Natural killer cell treated with Interleukin-12 subunit alpha and Interleukin-12 subunit beta and Interleukin-15 and Interleukin-18, amount 100 ng/mL, for 72 hours (primary cell): Measurements from ENCODE around the gene SEMA5B. TPM values are rescaled to one million over a fixed set of nuclear protein-coding genes. Genes with fewer than 3 reads are reported as not detected.

Experiments
- ATAC-seq, 2 donors: fragments of 150-1000 bp; cut with Tn5 transposase in 1 of 2; sonication (Bioruptor Pico), chemical (Tn5 transposase) in 1 of 2; 2 replicates each; pipeline ENCODE4 v1.10.0; 2021
- DNase-seq: peaks from one replicate; pipeline ENCODE4 v3.0.0; 2022; ENCODE audit warnings: low spot score
- H3K27ac Mint-ChIP-seq, 2 donors: 1 replicate in 1 of 2; 2 replicates in 1 of 2; pipeline ENCODE4 v1.8.0; 2022; ENCODE audit warnings: mixed read lengths in 2 of 2, mild to moderate bottlenecking in 1 of 2, moderate library complexity in 1 of 2
- H3K27me3 Mint-ChIP-seq, 2 donors: 1 replicate in 1 of 2; 2 replicates in 1 of 2; pipeline ENCODE4 v1.8.0; 2022; ENCODE audit warnings: mixed read lengths in 2 of 2
- H3K36me3 Mint-ChIP-seq: one replicate; pipeline ENCODE4 v1.8.0; 2022; ENCODE audit warnings: mixed read lengths
- H3K4me1 Mint-ChIP-seq, 2 donors: 1 replicate in 1 of 2; 2 replicates in 1 of 2; pipeline ENCODE4 v1.8.0; 2022; ENCODE audit warnings: low read depth in 2 of 2, mixed read lengths in 2 of 2, mild to moderate bottlenecking in 1 of 2
- H3K4me3 Mint-ChIP-seq: one replicate; pipeline ENCODE4 v1.8.0; 2022; ENCODE audit warnings: mixed read lengths
- H3K9me3 Mint-ChIP-seq: 2 replicates; pipeline ENCODE4 v1.8.0; 2022; ENCODE audit warnings: mixed read lengths
- total RNA-seq, 2 donors: library from RNA; stranded (reverse); gene quantifications; one replicate each; pipeline ENCODE4 v1.2.3, GENCODE V29; 2022

The SEMA5B gene
- total RNA-seq, 2 donors from 2014 or later = not detected

DNA sequence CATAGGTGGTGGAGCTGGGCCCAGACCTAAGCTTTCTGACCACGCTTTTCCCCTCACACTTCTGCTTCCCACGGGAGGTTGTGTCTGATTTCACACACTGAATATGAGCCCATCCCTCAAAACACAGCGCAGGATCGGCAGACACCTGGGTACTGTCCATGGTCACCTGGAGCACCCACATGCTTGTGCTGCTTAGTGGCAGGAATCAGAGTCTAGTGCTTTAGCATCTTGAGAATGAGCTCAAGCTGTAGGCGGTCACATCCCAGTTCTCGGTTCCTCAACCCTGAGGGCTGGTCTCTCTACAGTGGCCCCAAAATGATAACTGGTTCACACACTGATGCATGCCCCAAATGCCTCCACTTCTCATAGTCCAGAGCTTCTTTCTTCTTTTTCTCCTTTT is 111.0 kb downstream of the SEMA5B start:
- no peak for ATAC-seq
- H3K27ac Mint-ChIP-seq = no peak overlapping the region
- H3K4me3 Mint-ChIP-seq = no peak overlapping the region
- no peak for DNase-seq
- H3K27me3 Mint-ChIP-seq = peaks cover 27 to 37% of the 10 kb centered on the region in 2 donors
- peaks cover 0 to 3% of the 10 kb centered on the region in 2 donors for H3K4me1 Mint-ChIP-seq
- H3K36me3 Mint-ChIP-seq = no peaks in the 10 kb centered on the region
- H3K9me3 Mint-ChIP-seq = no peaks in the 10 kb centered on the region

- H3K4me1 Mint-ChIP-seq = peaks cover 0 to 3% of the 10 kb centered on the region in 2 donors
- DNase-seq = no peak
- H3K36me3 Mint-ChIP-seq = no peaks in the 10 kb centered on the region
- no peak overlapping the region for H3K4me3 Mint-ChIP-seq
- no peaks in the 10 kb centered on the region for H3K9me3 Mint-ChIP-seq
- H3K27ac Mint-ChIP-seq = no peak overlapping the region
- ATAC-seq = no peak
- peaks cover 27 to 40% of the 10 kb centered on the region in 2 donors for H3K27me3 Mint-ChIP-seq
These were observed 111.5 kb downstream of the SEMA5B start for GRCh38 chr3:122916084-122916483.

- H3K9me3 Mint-ChIP-seq = no peaks in the 10 kb centered on the region
- H3K36me3 Mint-ChIP-seq = no peaks in the 10 kb centered on the region
- peaks cover 27 to 37% of the 10 kb centered on the region in 2 donors for H3K27me3 Mint-ChIP-seq
- ATAC-seq = no peak
- peaks cover 0 to 3% of the 10 kb centered on the region in 2 donors for H3K4me1 Mint-ChIP-seq
- H3K27ac Mint-ChIP-seq = no peak overlapping the region
- H3K4me3 Mint-ChIP-seq = no peak overlapping the region
- DNase-seq = no peak
These were observed 112.1 kb downstream of the SEMA5B start for GRCh38 chr3:122915300-122916055.

DNA sequence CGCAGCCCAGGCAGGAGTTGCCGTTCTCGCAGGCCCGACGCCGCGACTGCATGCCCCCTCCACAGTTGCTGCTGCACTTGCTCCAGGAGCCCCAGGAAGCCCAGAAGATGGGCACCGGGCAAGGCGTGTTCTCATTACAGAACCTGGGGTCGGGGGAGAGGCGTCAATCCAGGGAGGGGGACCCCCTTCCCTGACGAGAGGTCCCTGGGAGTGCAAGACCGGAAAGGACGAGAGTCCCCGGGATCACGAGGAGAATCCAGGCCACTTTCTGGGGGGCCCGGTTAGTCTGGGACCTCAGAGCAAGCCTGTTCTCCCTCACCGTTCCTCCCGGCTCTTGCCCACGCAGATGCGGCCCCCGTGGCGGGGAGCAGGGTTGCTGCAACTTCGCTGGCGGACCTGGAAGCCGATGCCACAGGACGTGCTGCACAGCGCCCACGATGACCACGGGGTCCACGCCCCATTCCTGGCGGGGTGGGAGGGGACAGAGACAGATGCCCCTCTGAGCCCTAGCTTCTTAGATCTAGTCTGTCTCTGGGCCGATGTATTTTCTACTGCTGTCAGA is 113.9 kb downstream of the SEMA5B start:
- no peak overlapping the region for H3K27ac Mint-ChIP-seq
- no peak overlapping the region for H3K4me3 Mint-ChIP-seq
- H3K9me3 Mint-ChIP-seq = no peaks in the 10 kb centered on the region
- no peaks in the 10 kb centered on the region for H3K36me3 Mint-ChIP-seq
- peaks cover 0 to 3% of the 10 kb centered on the region in 2 donors for H3K4me1 Mint-ChIP-seq
- peaks cover 17 to 33% of the 10 kb centered on the region in 2 donors for H3K27me3 Mint-ChIP-seq
- no peak for DNase-seq
- ATAC-seq = no peak

DNA sequence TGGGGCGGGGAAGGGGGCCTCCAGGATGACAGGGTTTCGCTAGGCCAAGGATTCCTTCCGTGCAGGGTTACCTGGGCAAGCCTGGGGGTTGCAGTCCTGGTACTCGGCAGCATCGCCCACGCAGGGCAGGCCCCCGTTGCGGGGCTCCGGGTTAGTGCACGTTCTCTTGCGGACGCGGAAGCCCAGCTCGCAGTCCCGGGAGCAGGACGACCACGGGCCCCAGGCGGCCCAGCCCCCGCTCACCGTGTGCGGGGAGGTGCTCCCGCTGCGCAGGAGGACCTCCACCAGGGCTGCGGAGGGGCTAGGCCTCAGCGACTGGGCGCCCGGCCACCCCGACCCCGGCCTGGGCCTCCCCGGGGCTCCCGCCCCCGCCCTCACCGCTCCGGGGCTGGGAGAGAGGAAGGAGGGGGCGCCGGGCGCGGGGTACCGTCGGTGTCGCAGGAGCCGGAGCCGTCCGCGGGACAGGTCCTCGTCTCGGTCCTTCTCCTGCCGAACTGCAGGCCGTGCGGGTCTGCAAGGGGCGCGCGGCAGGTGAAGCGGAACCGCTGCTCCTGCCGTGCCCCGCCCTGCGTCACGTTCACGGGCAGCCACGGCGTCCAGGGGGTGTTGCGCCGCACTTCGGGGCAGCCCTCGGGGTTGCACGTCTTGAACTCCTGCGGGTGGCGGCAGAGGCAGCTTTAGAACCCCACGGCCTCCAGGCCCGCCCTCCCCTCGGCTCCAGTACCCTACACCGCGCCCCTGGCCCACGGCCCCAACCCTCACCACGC is 114.6 kb downstream of the SEMA5B start:
- Mint-ChIP-seq H3K36me3 (no peaks in the 10 kb centered on the region), H3K4me1 (peaks cover 0 to 3% of the 10 kb centered on the region in 2 donors), H3K27me3 (peaks cover 17 to 33% of the 10 kb centered on the region in 2 donors), H3K27ac (no peak overlapping the region), H3K4me3 (no peak overlapping the region), H3K9me3 (no peaks in the 10 kb centered on the region)
- ATAC-seq (no peak), DNase-seq (no peak)

DNA sequence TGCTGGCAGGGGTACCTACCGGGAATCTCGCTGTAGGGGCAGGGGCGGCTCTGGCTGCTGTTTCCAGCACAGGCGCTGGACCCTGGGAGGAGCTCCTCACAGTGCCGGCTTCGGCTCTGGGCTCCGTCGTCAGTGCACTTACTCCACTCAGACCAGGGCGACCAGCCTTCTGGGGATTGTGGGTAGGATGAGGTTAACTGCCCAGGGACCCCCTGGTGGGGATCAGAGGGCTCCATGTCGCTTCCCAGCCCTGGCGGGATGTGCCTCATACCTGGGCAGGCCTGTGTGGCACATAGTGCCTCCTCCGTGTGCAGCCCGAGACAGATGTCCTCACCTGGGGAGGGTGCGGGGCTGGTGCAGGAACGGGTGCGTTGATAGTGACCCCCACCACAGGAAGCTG is 115.7 kb downstream of the SEMA5B start:
- no peaks in the 10 kb centered on the region for H3K9me3 Mint-ChIP-seq
- peaks cover 0 to 3% of the 10 kb centered on the region in 2 donors for H3K4me1 Mint-ChIP-seq
- no peaks in the 10 kb centered on the region for H3K36me3 Mint-ChIP-seq
- ATAC-seq (no peak), DNase-seq (no peak)
- no peak overlapping the region for H3K27ac Mint-ChIP-seq
- H3K4me3 Mint-ChIP-seq = no peak overlapping the region
- peaks cover 16 to 33% of the 10 kb centered on the region in 2 donors for H3K27me3 Mint-ChIP-seq

- H3K27ac Mint-ChIP-seq = no peak overlapping the region
- DNase-seq (no peak), ATAC-seq (no peak)
- H3K4me1 Mint-ChIP-seq = no peaks in the 10 kb centered on the region
- H3K27me3 Mint-ChIP-seq = peaks cover 18 to 23% of the 10 kb centered on the region in 2 donors
- no peak overlapping the region for H3K4me3 Mint-ChIP-seq
- no peaks in the 10 kb centered on the region for H3K9me3 Mint-ChIP-seq
- no peaks in the 10 kb centered on the region for H3K36me3 Mint-ChIP-seq
These were observed 119.3 kb downstream of the SEMA5B start for GRCh38 chr3:122908251-122908650.

DNA sequence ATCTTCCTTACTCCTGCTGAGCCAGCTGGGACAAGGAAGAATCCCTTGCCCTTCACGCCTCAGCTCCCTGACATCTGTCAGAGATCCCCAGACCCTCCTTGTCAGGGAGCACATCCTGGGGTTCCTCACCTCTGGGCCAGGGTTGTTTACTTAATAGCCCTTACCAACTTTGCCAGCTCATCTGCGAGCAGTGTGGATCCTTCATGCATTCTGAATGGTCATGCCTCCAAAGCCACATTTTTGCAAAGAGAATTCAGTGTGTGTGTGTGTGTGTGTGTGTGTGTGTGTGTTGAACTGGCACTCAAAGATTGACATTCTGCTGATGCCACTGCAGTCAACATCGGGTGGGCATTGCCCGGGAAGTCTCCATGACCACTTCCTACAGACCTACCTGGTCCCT is 120.1 kb downstream of the SEMA5B start:
- Mint-ChIP-seq H3K4me1 (no peaks in the 10 kb centered on the region), H3K36me3 (no peaks in the 10 kb centered on the region), H3K4me3 (no peak overlapping the region), H3K27me3 (peaks cover 18 to 22% of the 10 kb centered on the region in 2 donors), H3K27ac (no peak overlapping the region), H3K9me3 (no peaks in the 10 kb centered on the region)
- DNase-seq (no peak), ATAC-seq (no peak)

GRCh38 chr3:122903171-122903570 is 124.4 kb downstream of the SEMA5B start:
- Mint-ChIP-seq H3K4me1 (no peaks in the 10 kb centered on the region), H3K36me3 (no peaks in the 10 kb centered on the region), H3K27me3 (peaks cover 7 to 18% of the 10 kb centered on the region in 2 donors), H3K27ac (no peak overlapping the region), H3K9me3 (no peaks in the 10 kb centered on the region), H3K4me3 (no peak overlapping the region)
- ATAC-seq (peak in 1 of 2 donors; percentile 20), DNase-seq (no peak)

DNA sequence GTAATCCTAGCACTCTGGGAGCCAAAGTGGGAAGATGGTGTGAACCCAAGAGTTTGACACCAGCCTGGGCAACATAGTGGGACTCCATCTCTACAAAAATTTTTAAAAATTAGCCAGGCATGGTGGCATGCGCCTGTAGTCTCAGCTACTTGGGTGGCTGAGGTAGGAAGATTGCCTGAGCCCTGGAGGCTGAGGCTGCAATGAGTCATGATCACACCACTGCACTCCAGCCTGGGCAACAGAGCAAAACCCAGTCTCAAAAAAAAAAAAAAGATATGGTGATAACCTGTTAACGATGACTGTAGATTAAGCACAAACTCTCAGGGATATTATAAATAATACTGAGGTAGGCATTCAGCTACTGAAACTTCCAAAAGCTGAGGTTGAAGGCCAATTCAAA is 125.2 kb downstream of the SEMA5B start:
- Mint-ChIP-seq H3K27ac (no peak overlapping the region), H3K36me3 (no peaks in the 10 kb centered on the region), H3K9me3 (no peaks in the 10 kb centered on the region), H3K4me3 (no peak overlapping the region), H3K27me3 (peaks cover 7 to 21% of the 10 kb centered on the region in 2 donors), H3K4me1 (no peaks in the 10 kb centered on the region)
- no peak for ATAC-seq
- DNase-seq = no peak

GRCh38 chr3:122898298-122898697 is 129.3 kb downstream of the SEMA5B start:
- DNase-seq (no peak), ATAC-seq (no peak)
- Mint-ChIP-seq H3K36me3 (no peaks in the 10 kb centered on the region), H3K4me1 (peaks cover 4 to 5% of the 10 kb centered on the region in 2 donors), H3K4me3 (no peak overlapping the region), H3K27me3 (peaks cover 5 to 20% of the 10 kb centered on the region in 2 donors), H3K9me3 (no peaks in the 10 kb centered on the region), H3K27ac (no peak overlapping the region)

- Mint-ChIP-seq H3K4me3 (no peak overlapping the region), H3K9me3 (no peaks in the 10 kb centered on the region), H3K27ac (no peak overlapping the region), H3K4me1 (peaks cover 5 to 9% of the 10 kb centered on the region in 2 donors), H3K36me3 (no peaks in the 10 kb centered on the region), H3K27me3 (peaks cover 5 to 20% of the 10 kb centered on the region in 2 donors)
- DNase-seq (no peak), ATAC-seq (no peak)
These were observed 133.6 kb downstream of the SEMA5B start for GRCh38 chr3:122893754-122894668.

GRCh38 chr3:122893282-122893681 is 134.3 kb downstream of the SEMA5B start:
- ATAC-seq = no peak
- no peak for DNase-seq
- Mint-ChIP-seq H3K27ac (no peak overlapping the region), H3K36me3 (no peaks in the 10 kb centered on the region), H3K4me3 (no peak overlapping the region), H3K9me3 (no peaks in the 10 kb centered on the region), H3K27me3 (peaks cover 5 to 20% of the 10 kb centered on the region in 2 donors), H3K4me1 (peaks cover 5 to 9% of the 10 kb centered on the region in 2 donors)
